ENCODE data around the gene NUDCD3. TPM values are rescaled to one million over a fixed set of nuclear protein-coding genes. Genes with fewer than 3 reads are reported as not detected.

The NUDCD3 gene
- total RNA-seq, 1 donor from 2014 or later, result 35.4 TPM

DNA sequence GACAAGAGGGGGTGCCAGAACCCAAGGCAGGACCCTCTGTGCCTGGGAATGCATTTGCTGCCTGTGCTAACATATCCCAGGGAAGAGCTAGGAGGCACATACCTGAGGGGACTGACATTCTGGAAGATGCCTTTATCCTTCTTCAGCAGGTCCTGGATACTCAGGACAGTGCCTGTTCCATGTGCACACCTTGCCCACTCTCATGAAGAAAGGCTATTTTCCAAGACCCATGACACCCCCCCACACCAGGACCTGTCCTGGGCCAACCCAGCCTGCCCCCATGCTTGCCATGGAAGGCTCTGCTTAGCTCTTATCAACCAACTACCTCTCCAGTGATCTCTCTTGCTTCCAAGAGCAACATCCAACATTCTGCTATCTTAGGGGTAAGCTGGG is 97.8 kb downstream of the NUDCD3 start:
- Histone ChIP-seq H4K20me1 (ENCODE audit: low read depth) (peaks cover 3% of the 10 kb centered on the region), H3K9me3 (ENCODE audit: low read depth) (no peaks in the 10 kb centered on the region), H3K27ac (no peak overlapping the region), H3K36me3 (no peaks in the 10 kb centered on the region), H3K4me2 (no peak overlapping the region), H3K27me3 (no peaks in the 10 kb centered on the region), H3K4me3 (no peak overlapping the region), H2AFZ (replicated peaks) (no peak overlapping the region), H3K4me1 (no peaks in the 10 kb centered on the region), H3F3A (ENCODE audit: low read depth) (no peaks in the 10 kb centered on the region), H3K79me2 (ENCODE audit: low read depth) (no peaks in the 10 kb centered on the region), H3K9ac (no peak overlapping the region)
- H3K27me3 Mint-ChIP-seq (ENCODE audit: insufficient read depth, low read depth), result peaks cover 2% of the 10 kb centered on the region
- H3K4me3 Mint-ChIP-seq, result no peak overlapping the region
- no peaks in the 10 kb centered on the region for H3K4me1 Mint-ChIP-seq
- no peak for TF ChIP-seq EZH2phosphoT487 (IDR thresholded peaks at IDR 0.05)
- TF ChIP-seq EZH2 (IDR thresholded peaks at IDR 0.05), result no peak
- TF ChIP-seq, protein P1, sequence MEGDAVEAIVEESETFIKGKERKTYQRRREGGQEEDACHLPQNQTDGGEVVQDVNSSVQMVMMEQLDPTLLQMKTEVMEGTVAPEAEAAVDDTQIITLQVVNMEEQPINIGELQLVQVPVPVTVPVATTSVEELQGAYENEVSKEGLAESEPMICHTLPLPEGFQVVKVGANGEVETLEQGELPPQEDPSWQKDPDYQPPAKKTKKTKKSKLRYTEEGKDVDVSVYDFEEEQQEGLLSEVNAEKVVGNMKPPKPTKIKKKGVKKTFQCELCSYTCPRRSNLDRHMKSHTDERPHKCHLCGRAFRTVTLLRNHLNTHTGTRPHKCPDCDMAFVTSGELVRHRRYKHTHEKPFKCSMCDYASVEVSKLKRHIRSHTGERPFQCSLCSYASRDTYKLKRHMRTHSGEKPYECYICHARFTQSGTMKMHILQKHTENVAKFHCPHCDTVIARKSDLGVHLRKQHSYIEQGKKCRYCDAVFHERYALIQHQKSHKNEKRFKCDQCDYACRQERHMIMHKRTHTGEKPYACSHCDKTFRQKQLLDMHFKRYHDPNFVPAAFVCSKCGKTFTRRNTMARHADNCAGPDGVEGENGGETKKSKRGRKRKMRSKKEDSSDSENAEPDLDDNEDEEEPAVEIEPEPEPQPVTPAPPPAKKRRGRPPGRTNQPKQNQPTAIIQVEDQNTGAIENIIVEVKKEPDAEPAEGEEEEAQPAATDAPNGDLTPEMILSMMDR (IDR thresholded peaks at IDR 0.05), result no peak
- peaks cover 15% of the 10 kb centered on the region for H3K36me3 Mint-ChIP-seq
- no peaks in the 10 kb centered on the region for H3K9me3 Mint-ChIP-seq
- H3K27ac Mint-ChIP-seq, result no peak overlapping the region
- no peak for DNase-seq (ENCODE audit: low spot score)

DNA sequence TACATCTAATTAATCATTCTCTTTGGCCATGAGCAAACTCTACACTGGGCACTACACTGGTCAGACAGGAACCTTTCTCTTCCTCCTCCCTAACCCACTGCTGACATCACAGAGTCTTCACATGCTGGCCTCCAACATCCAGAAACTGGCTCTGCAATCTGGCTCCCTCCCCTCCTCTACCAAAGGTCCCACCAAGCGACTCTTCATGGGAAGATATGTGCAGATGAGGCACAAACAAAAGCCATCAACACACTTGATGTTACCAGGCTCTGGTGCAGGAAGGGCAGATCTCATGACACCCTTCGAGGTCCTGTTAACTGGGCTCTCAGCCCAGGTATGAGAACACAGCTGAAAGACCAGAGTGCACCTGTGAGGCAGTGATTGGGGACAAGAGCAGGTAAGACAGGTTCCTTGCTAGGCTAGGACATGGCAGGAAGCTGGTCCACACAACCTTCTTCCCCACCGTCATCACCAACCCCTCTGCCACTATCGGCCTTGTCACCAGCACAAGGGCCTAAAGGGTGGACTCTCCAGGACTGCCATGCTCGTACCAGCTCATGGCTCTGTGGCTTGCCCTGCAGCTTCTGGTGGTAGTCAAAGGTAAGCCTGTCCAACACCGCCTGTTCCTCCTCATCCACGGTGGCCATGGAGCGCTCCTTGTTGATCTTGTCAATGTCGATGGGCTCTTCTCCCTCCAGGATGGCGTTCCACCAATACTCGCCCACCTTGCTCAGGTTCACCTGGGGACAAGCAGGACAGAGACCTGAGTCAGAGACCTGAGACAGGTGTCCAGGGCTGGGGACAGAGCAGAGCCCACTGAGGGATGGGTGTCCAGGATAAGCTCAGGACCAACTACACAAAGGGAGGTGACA is 98.5 kb downstream of the NUDCD3 start:
- Histone ChIP-seq H3K27ac (no peak overlapping the region), H3K36me3 (no peaks in the 10 kb centered on the region), H3K4me1 (no peaks in the 10 kb centered on the region), H4K20me1 (ENCODE audit: low read depth) (peaks cover 3% of the 10 kb centered on the region), H3K9me3 (ENCODE audit: low read depth) (no peaks in the 10 kb centered on the region), H3K27me3 (no peaks in the 10 kb centered on the region), H3K79me2 (ENCODE audit: low read depth) (no peaks in the 10 kb centered on the region), H3K9ac (no peak overlapping the region), H3K4me2 (no peak overlapping the region), H3F3A (ENCODE audit: low read depth) (no peaks in the 10 kb centered on the region), H2AFZ (replicated peaks) (no peak overlapping the region), H3K4me3 (no peak overlapping the region)
- Mint-ChIP-seq H3K4me1 (no peaks in the 10 kb centered on the region), H3K36me3 (peaks cover 17% of the 10 kb centered on the region), H3K27me3 (ENCODE audit: insufficient read depth, low read depth) (peaks cover 4% of the 10 kb centered on the region), H3K27ac (no peak overlapping the region), H3K9me3 (no peaks in the 10 kb centered on the region), H3K4me3 (no peak overlapping the region)
- no peak for DNase-seq (ENCODE audit: low spot score)
- TF ChIP-seq, protein P1 (IDR thresholded peaks at IDR 0.05), result no peak
- TF ChIP-seq EZH2phosphoT487 (IDR thresholded peaks at IDR 0.05) (no peak), EZH2 (IDR thresholded peaks at IDR 0.05) (no peak)

DNA sequence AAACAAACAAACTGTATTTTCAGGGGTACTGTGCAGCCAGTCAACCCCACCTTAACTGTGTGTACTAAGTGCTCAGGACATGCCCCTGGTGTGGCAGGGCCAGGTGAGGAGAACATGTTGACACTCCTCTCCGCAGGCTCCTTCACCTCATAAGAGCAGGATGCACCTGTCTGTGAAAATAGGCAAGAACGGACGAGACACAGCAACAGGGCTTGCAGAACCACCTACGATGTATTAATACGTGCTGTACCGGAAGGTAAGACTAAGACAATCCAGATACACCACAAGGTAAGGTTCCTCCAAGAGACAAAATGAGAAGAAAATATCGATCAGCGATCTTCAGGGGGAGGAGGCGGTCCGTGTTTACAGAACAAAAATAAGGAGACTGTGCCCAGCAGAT is 99.3 kb downstream of the NUDCD3 start:
- TF ChIP-seq EZH2phosphoT487 (IDR thresholded peaks at IDR 0.05), result no peak
- no peak for TF ChIP-seq EZH2 (IDR thresholded peaks at IDR 0.05)
- TF ChIP-seq, protein P1 (IDR thresholded peaks at IDR 0.05), result no peak
- Histone ChIP-seq H3K4me2 (no peak overlapping the region), H3K27ac (no peak overlapping the region), H3K27me3 (no peaks in the 10 kb centered on the region), H3K9me3 (ENCODE audit: low read depth) (no peaks in the 10 kb centered on the region), H3K79me2 (ENCODE audit: low read depth) (no peaks in the 10 kb centered on the region), H3K9ac (no peak overlapping the region), H3K4me1 (no peaks in the 10 kb centered on the region), H2AFZ (replicated peaks) (no peak overlapping the region), H3K4me3 (no peak overlapping the region), H3F3A (ENCODE audit: low read depth) (no peaks in the 10 kb centered on the region), H4K20me1 (ENCODE audit: low read depth) (no peaks in the 10 kb centered on the region), H3K36me3 (no peaks in the 10 kb centered on the region)
- peaks cover 19% of the 10 kb centered on the region for H3K36me3 Mint-ChIP-seq
- DNase-seq (ENCODE audit: low spot score), result no peak
- no peaks in the 10 kb centered on the region for H3K9me3 Mint-ChIP-seq
- H3K4me1 Mint-ChIP-seq, result peaks cover 2% of the 10 kb centered on the region
- H3K27me3 Mint-ChIP-seq (ENCODE audit: insufficient read depth, low read depth), result peaks cover 4% of the 10 kb centered on the region
- no peak overlapping the region for H3K4me3 Mint-ChIP-seq
- no peak overlapping the region for H3K27ac Mint-ChIP-seq
